ACC112 (cell line): Measurements from ENCODE around the gene SPAG6.

ENCODE experiments used
- H2AFZ ChIP-seq: fragments of 200-600 bp; sonication (generic); one replicate; pipeline ENCODE4 v1.6.0; 2017; ENCODE audit warnings: antibody characterized with exemption, low read length; ENCODE audit not compliant: unreplicated experiment
- H3K27ac ChIP-seq: fragments of 200-600 bp; sonication (generic); 2 replicates; pipeline ENCODE4 v1.5.1; 2014; ENCODE audit warnings: low read depth, mild to moderate bottlenecking, antibody characterized with exemption, low read length, moderate library complexity
- H3K27me3 ChIP-seq: fragments of 200-600 bp; sonication (generic); 2 replicates; pipeline ENCODE4 v1.6.1; 2014; ENCODE audit warnings: mild to moderate bottlenecking, antibody characterized with exemption, low read length, moderate library complexity, mixed read lengths; ENCODE audit not compliant: insufficient read depth
- H3K36me3 ChIP-seq: fragments of 200-600 bp; sonication (generic); 2 replicates; pipeline ENCODE4 v1.6.1; 2016; ENCODE audit warnings: mild to moderate bottlenecking, antibody characterized with exemption, low read length, moderate library complexity, mixed read lengths; ENCODE audit not compliant: insufficient read depth
- H3K4me1 ChIP-seq: fragments of 200-600 bp; sonication (generic); one replicate; pipeline ENCODE4 v1.6.1; 2016; ENCODE audit warnings: low read length, mixed read lengths; ENCODE audit not compliant: insufficient read depth, unreplicated experiment, control insufficient read depth
- H3K4me3 ChIP-seq: fragments of 200-600 bp; sonication (generic); 2 replicates; pipeline ENCODE4 v1.5.1; 2014; ENCODE audit warnings: mild to moderate bottlenecking, low read depth, low read length
- H3K79me2 ChIP-seq: fragments of 200-600 bp; sonication (generic); one replicate; pipeline ENCODE4 v1.6.0; 2016; ENCODE audit warnings: low read length; ENCODE audit not compliant: control insufficient read depth, unreplicated experiment, insufficient read depth

SPAG6 gene

DNA sequence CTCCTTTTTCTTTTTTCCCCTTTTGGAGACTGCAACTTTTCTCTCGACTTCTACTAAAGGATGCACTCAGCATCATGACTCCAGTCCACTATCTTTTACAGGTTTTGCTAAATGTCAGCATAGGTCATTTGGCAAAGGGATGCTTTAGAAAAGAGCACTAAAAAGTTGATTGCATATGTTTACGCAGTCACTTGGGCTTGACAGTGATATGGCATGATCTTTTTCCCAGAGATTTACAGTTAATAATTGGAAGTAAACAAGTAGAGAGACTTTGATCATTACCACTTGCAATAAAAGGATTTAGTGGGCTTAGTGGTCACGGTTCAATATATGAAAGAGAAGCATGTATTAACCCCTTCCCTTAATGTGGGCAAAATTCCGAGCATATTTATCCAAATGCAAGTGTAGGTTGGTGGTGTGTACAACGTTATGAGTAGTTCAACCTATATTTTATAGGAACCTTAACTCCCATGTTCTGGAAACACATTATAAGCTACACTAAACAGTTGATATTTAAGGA lies 22.6 kb upstream of the SPAG6 start:
- Histone ChIP-seq H3K27ac (no peak overlapping the region), H3K36me3 (0 out of 2 replicates have a peak, but pooled peaks cover 3% of the 10 kb centered on the region), H3K4me3 (peak overlapping the region; percentile 81), H3K79me2 (peaks cover 58% of the 10 kb centered on the region), H3K4me1 (peaks cover 46% of the 10 kb centered on the region), H3K27me3 (peaks cover 29% of the 10 kb centered on the region), H2AFZ (no peak overlapping the region)

DNA sequence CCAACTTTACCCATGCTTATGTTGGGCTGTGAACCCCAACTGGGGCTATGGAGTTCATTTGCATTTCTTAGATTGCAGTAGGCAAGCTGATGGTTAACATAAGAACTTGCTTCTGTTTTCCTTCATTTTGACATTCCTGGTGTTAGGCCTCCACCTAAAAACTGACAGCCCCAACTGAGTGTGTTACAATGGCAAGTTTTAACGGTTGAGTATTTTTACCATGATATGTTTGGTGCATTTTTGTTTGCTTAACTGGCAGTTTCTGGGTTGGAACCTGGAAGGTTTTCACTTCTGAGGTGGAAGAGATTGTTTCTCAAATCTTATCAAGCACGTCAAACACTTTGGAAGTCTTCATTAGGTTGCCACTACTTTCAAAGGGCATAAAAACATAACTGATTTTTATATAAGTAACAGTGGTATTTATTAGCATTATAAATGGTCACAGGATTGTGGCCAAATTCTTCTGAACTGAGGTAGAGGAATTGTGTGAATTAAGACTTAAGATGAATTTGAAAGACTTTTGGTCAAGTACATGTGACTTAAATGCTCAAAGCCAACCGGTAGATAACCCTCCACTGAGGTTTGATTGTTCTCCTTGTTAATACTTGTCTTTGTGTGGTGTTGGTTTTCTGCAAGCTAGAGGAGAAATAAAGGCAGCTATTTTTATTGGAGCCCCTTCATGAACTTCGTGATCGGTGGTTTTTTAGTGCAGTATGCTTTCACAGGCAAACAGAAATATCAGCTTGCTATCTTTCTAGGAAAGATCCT lies 21.6 kb upstream of the SPAG6 start:
- H3K27me3 ChIP-seq = peaks cover 29% of the 10 kb centered on the region
- H3K27ac ChIP-seq = no peak overlapping the region
- peak overlapping the region; percentile 81; the same call in 1 of the 2 replicates for H3K4me3 ChIP-seq

DNA sequence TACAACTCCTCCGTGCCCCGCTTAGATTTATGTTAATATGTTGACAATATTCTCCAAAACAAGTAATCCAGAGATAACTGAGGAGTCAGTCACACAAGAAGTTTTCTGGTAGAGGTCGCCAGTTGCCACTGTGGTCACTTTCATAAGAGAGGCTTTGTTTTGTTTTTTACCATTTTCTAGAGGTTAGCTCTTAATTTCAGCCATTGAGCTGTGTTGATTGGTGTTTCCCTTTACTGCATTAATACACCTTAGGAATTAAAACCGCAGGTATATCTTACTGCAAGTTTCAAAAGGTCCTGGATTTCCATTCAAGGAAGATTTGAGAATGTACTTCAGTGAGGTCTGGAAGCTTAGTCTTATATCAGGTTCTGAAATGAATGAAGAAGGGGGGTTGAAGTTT lies 20.9 kb upstream of the SPAG6 start:
- Histone ChIP-seq H3K27ac (no peak overlapping the region), H3K4me1 (peaks cover 32% of the 10 kb centered on the region), H3K79me2 (peaks cover 44% of the 10 kb centered on the region), H3K4me3 (peak overlapping the region; percentile 88), H3K36me3 (peaks cover 12% of the 10 kb centered on the region), H2AFZ (no peak overlapping the region), H3K27me3 (peaks cover 29% of the 10 kb centered on the region)

More for the DNA sequence above, 21.6 kb upstream of the SPAG6 start:
- peaks cover 49% of the 10 kb centered on the region for H3K79me2 ChIP-seq
- H3K36me3 ChIP-seq = peaks cover 8% of the 10 kb centered on the region
- H3K4me1 ChIP-seq = peaks cover 36% of the 10 kb centered on the region
- no peak overlapping the region for H2AFZ ChIP-seq

DNA sequence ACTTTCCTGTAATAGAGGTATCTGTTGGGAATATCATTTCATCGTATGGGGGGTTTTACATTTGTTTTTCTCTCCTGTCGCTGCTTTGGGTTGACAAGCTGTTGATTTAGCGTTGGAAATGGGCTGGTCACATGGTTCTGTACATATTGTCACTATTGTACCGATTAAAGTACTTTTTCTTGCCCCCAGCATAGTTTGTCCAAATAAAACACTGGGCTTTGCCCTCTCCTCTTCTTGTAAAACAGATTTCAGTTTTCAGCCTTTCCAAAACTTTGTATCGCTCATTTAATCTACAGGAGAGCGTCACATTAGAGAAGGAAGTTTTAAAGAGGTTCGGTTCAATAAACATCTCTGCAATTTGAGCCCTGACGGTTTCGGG lies 20.4 kb upstream of the SPAG6 start:
- peaks cover 44% of the 10 kb centered on the region for H3K79me2 ChIP-seq
- peak overlapping the region; percentile 88 for H3K4me3 ChIP-seq
- no peak overlapping the region for H3K27ac ChIP-seq
- H2AFZ ChIP-seq = peak overlapping the region; percentile 48
- peaks cover 29% of the 10 kb centered on the region for H3K4me1 ChIP-seq
- H3K36me3 ChIP-seq = peaks cover 17% of the 10 kb centered on the region
- peaks cover 29% of the 10 kb centered on the region for H3K27me3 ChIP-seq

DNA sequence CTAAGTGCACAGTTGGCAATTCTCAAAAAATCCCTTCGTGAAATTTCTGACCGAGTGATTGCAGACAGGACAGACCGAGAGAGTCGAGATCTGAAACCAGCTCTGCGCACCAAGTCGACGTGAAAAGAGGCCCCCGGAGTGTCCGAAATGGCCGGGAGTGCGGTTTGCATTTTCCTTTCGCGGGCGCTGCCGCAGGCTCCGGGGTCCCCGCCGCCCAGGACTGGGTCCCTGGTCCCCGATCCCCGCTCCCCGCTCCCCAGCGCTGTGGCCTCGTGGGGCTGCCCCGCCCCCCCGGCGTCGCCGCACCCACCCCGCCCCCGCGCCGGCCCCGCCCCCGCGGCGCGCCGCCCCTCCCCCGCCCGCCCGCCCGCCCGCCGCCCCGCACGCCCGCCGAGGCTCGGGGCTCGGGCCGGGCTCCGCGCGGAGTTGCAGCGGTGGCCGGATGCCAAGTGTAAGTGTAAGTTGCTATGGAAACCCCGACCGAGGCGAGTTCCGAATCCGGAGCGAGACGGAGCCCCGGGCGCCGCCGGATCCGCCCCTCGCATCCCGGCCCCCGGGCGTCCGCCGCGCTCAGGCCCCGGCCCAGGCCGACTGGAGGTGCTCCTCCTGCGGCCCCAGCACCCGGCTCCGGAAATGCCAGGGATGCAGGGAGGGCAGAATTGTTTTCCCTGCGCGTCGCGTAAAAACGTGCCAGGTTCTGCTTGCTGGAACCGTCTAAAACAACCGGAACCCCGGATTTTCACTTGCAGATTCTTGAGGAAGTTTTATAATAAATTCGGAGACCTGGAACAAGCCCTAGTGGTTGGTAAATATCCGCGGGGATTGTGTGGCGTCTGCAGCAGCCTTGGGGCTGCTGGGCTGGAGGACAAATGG lies 19.8 kb upstream of the SPAG6 start:
- H2AFZ ChIP-seq = peak overlapping the region; percentile 88
- H3K79me2 ChIP-seq = peaks cover 44% of the 10 kb centered on the region
- peaks cover 18% of the 10 kb centered on the region for H3K36me3 ChIP-seq
- H3K4me1 ChIP-seq = peaks cover 26% of the 10 kb centered on the region
- H3K27ac ChIP-seq = peak overlapping the region; percentile 40; the same call in 1 of the 2 replicates
- H3K4me3 ChIP-seq = peak overlapping the region; percentile 88
- peaks cover 29% of the 10 kb centered on the region for H3K27me3 ChIP-seq

DNA sequence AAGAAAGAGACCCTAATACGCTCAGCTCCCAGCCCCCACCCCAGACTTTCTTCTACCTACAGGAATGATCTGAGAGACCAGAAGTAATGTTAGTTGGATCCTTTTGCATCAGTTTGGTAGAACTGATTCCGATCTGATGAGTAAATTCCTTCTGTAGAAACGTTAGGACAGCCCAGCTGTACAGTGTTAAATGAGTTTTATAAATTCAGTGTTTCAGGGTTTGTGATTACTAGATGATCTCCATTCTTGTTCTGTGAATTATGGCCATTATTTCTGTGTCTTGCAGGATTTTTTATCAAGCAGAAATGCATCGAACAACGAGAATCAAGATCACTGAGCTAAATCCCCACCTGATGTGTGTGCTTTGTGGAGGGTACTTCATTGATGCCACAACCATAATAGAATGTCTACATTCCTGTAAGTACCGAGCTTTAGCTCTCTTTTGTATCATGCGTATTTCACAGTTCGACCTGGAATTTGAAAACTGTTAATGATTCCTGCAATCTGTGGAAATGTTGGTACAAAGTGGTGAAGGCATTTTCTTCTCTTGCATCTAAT lies 19.1 kb upstream of the SPAG6 start:
- Histone ChIP-seq H3K79me2 (peaks cover 44% of the 10 kb centered on the region), H3K27me3 (peaks cover 29% of the 10 kb centered on the region), H3K27ac (peak overlapping the region; percentile 40; the same call in 1 of the 2 replicates), H3K4me1 (peaks cover 26% of the 10 kb centered on the region), H3K36me3 (peaks cover 18% of the 10 kb centered on the region), H2AFZ (peak overlapping the region; percentile 88), H3K4me3 (peak overlapping the region; percentile 86)

DNA sequence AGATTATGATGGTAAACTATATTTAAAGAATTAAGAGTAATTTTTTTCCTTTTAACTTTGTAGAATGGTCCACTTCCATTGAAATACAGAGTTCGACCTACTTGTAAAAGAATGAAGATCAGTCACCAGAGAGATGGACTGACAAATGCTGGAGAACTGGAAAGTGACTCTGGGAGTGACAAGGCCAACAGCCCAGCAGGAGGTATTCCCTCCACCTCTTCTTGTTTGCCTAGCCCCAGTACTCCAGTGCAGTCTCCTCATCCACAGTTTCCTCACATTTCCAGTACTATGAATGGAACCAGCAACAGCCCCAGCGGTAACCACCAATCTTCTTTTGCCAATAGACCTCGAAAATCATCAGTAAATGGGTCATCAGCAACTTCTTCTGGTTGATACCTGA lies 16.1 kb upstream of the SPAG6 start:
- H3K79me2 ChIP-seq = peaks cover 24% of the 10 kb centered on the region

DNA sequence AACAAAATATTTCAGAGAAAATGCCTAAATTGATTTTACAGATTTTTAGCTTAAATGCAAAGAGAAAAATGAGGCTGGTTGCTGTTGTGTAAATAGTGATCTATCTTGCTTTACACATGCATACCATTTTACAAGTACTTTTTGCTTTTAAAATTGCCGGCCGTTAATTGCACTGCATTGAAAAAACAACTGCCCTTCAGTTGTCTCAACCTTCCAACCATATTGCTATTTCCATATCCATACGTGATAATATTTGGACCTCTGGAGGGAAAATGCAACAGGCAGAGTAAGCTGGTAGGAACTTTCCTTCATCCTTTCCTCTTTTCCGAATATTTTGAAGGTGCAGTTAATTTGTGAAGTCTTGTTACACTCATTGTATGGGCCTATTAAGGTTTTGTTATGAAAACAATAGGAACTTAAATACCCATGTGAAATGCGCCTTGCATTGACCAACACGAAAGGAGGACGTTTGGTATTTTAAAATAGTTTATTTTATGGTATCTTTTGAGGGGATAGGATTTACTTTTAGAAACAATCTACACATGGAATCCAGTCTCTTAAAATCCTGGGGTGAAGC lies 13.1 kb upstream of the SPAG6 start:
- H3K27me3 ChIP-seq = peaks cover 32% of the 10 kb centered on the region
- H2AFZ ChIP-seq = no peak overlapping the region
- peaks cover 15% of the 10 kb centered on the region for H3K36me3 ChIP-seq
- H3K27ac ChIP-seq = no peak overlapping the region
- H3K4me1 ChIP-seq = no peaks in the 10 kb centered on the region
- no peak overlapping the region for H3K4me3 ChIP-seq
- no peaks in the 10 kb centered on the region for H3K79me2 ChIP-seq

More for the DNA sequence above, 16.1 kb upstream of the SPAG6 start:
- Histone ChIP-seq H3K4me3 (no peak overlapping the region), H3K4me1 (peaks cover 12% of the 10 kb centered on the region), H3K27me3 (peaks cover 8% of the 10 kb centered on the region; the same call in 1 of the 2 replicates), H2AFZ (no peak overlapping the region), H3K27ac (no peak overlapping the region), H3K36me3 (peaks cover 18% of the 10 kb centered on the region)

DNA sequence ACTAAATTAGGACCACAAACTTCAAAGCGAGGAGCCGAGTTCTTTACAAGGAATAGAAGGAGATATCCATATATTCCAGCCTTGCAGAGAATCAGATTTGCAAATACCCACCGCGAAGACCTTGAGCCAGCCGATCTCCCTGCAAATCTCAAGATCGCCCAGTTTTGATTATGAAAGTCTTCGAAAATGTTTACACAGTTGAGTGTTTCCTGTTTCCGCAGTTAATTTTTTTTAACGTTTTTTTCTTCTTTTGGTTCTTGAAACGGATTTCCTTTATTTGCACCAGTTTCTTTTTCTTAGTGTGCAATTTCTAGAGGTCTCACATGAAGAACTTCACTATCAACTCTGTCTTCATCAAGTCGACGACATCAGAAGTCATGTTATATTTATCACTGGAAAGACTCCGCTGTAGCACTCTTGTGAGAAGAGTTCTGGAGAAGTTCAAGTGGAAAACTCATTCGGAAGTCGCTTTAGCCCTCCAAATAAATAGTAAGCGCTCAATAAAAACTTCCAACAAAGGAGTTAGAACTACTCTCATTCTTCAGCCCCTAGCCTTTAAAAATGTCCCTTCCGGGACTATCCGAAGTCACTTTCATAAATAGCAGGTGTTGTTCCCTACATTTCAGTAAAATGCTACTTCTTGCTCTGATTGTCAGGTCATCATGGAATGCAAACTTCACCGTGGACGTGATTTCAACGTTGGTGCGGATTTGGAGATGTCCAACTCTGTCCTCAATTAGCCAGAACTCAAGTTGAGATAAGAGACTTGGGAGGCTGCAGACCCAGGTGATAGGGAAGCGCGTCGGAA lies 11.9 kb upstream of the SPAG6 start:
- H2AFZ ChIP-seq = no peak overlapping the region
- H3K4me1 ChIP-seq = no peaks in the 10 kb centered on the region
- no peaks in the 10 kb centered on the region for H3K79me2 ChIP-seq
- H3K4me3 ChIP-seq = no peak overlapping the region
- peaks cover 44% of the 10 kb centered on the region for H3K27me3 ChIP-seq
- no peak overlapping the region for H3K27ac ChIP-seq
- peaks cover 14% of the 10 kb centered on the region for H3K36me3 ChIP-seq
